IMR-90 (cell line): ENCODE results near the gene GALNT7. TPM values are rescaled to one million over a fixed set of nuclear protein-coding genes. Genes with fewer than 3 reads are reported as not detected.

ENCODE experiments used
- ATAC-seq: fragments of 200-7000 bp; cut with Tn5 transposase; 2 replicates; pipeline ENCODE4 v1.9.1; 2020; ENCODE audit warnings: low read depth, mild to moderate bottlenecking, moderate library complexity
- BruUV-seq: library from RNA; stranded (reverse); fragments of 400-500 nt; replicated peaks from 2 replicates; lab custom pipeline; 2021; lab: Mats Ljungman, UMichigan
- CTCF ChIA-PET: fragments of 300-600 bp; formaldehyde crosslinking; extraction: SDS; loops from one replicate; lab custom pipeline; 2021; ENCODE audit warnings: antibody characterized with exemption; lab: Yijun Ruan, JAX
- POLR2A ChIA-PET: fragments of 300-600 bp; sonication (Branson Sonifier 250); formaldehyde crosslinking; loops from one replicate; lab custom pipeline; 2022; ENCODE audit warnings: antibody characterized with exemption; ENCODE audit not compliant: unreplicated experiment; lab: Charles Lee
- DNase-seq: peaks from one replicate; pipeline ENCODE4 v3.0.0; 2013
- H2AFZ ChIP-seq: replicated peaks from 2 replicates; pipeline ENCODE3; 2013; ENCODE audit warnings: low read length, mild to moderate bottlenecking; ENCODE audit not compliant: poor library complexity
- H2AK5ac ChIP-seq: 2 replicates; pipeline ENCODE4 v1.6.1; 2013; ENCODE audit warnings: low read depth, low read length, inconsistent platforms
- H2AK9ac ChIP-seq: replicated peaks from 2 replicates; pipeline ENCODE3; 2013; ENCODE audit warnings: mild to moderate bottlenecking, low read depth, low read length, moderate library complexity; ENCODE audit not compliant: poor library complexity
- H2BK120ac ChIP-seq: 2 replicates; pipeline ENCODE4 v1.6.1; 2013; ENCODE audit warnings: low read depth, low read length, inconsistent platforms
- H2BK15ac ChIP-seq: 3 replicates; pipeline ENCODE4 v1.6.1; 2013; ENCODE audit warnings: low read depth, low read length, inconsistent platforms
- H2BK20ac ChIP-seq: 2 replicates; pipeline ENCODE4 v1.6.1; 2013; ENCODE audit warnings: low read depth, mild to moderate bottlenecking, inconsistent platforms, low read length, moderate library complexity
- H2BK5ac ChIP-seq: 2 replicates; pipeline ENCODE4 v1.6.1; 2013; ENCODE audit warnings: mild to moderate bottlenecking, low read depth, low read length, inconsistent platforms; ENCODE audit not compliant: poor library complexity, severe bottlenecking
- H3K14ac ChIP-seq: replicated peaks from 2 replicates; pipeline ENCODE4 v1.6.1; 2013; ENCODE audit warnings: low read depth, low read length, inconsistent platforms
- H3K18ac ChIP-seq: 2 replicates; pipeline ENCODE4 v1.6.1; 2013; ENCODE audit warnings: low read depth, low read length, control low read depth
- H3K23ac ChIP-seq: 2 replicates; pipeline ENCODE4 v1.6.1; 2013; ENCODE audit warnings: low read depth, low read length, inconsistent platforms
- H3K27ac ChIP-seq: 2 replicates; pipeline ENCODE4 v1.5.1; 2013; ENCODE audit warnings: mild to moderate bottlenecking, control low read depth, low read length; ENCODE audit not compliant: insufficient read depth
- H3K27me3 ChIP-seq: 2 replicates; pipeline ENCODE4 v1.6.1; 2013; ENCODE audit warnings: low read length; ENCODE audit not compliant: control insufficient read depth, insufficient read depth
- H3K36me3 ChIP-seq: 2 replicates; pipeline ENCODE4 v1.6.1; 2013; ENCODE audit warnings: low read length, mixed read lengths; ENCODE audit not compliant: control insufficient read depth, insufficient read depth
- H3K4ac ChIP-seq: 2 replicates; pipeline ENCODE4 v1.6.1; 2013; ENCODE audit warnings: low read depth, low read length, inconsistent platforms
- H3K4me1 ChIP-seq: 2 replicates; pipeline ENCODE4 v1.6.1; 2013; ENCODE audit warnings: low read length, mixed read lengths; ENCODE audit not compliant: control insufficient read depth, insufficient read depth
- H3K4me2 ChIP-seq: 2 replicates; pipeline ENCODE4 v1.6.1; 2013; ENCODE audit warnings: low read depth, mild to moderate bottlenecking, control low read depth, low read length, moderate library complexity
- H3K4me3 ChIP-seq: 2 replicates; pipeline ENCODE4 v1.5.1; 2013; ENCODE audit warnings: low read depth, mild to moderate bottlenecking, control low read depth, low read length, moderate library complexity; ENCODE audit not compliant: insufficient read depth
- H3K56ac ChIP-seq: 2 replicates; pipeline ENCODE4 v1.6.1; 2013; ENCODE audit warnings: low read length, inconsistent platforms; ENCODE audit not compliant: insufficient read depth; ENCODE audit errors: extremely low read depth
- H3K79me1 ChIP-seq, 2 experiments: 2 replicates each; pipeline ENCODE4 v1.6.1; 2013; ENCODE audit warnings: low read length in 2 of 2, inconsistent platforms in 1 of 2, low read depth in 1 of 2
- H3K9ac ChIP-seq: 2 replicates; pipeline ENCODE4 v1.6.1; 2013; ENCODE audit warnings: low read depth, low read length, control low read depth
- H3K9me1 ChIP-seq: 2 replicates; pipeline ENCODE4 v1.6.1; 2013; ENCODE audit warnings: low read length, inconsistent platforms; ENCODE audit not compliant: insufficient read depth
- H3K9me3 ChIP-seq: 2 replicates; pipeline ENCODE4 v1.6.1; 2013; ENCODE audit warnings: low read length; ENCODE audit not compliant: control insufficient read depth, insufficient read depth
- H4K20me1 ChIP-seq: 2 replicates; pipeline ENCODE4 v1.6.1; 2013; ENCODE audit warnings: low read length, inconsistent platforms; ENCODE audit not compliant: insufficient read depth
- H4K5ac ChIP-seq: 2 replicates; pipeline ENCODE4 v1.6.1; 2013; ENCODE audit warnings: mild to moderate bottlenecking, low read depth, low read length, control low read depth
- H4K8ac ChIP-seq, 2 experiments: 2 replicates each; pipeline ENCODE4 v1.6.1; 2013; ENCODE audit warnings: low read depth in 2 of 2, low read length in 2 of 2, control low read depth in 1 of 2, inconsistent platforms in 1 of 2
- H4K91ac ChIP-seq: 2 replicates; pipeline ENCODE4 v1.6.1; 2013; ENCODE audit warnings: low read depth, low read length, inconsistent platforms; ENCODE audit not compliant: insufficient read depth
- BHLHE40 ChIP-seq: fragments of 150-350 bp; IDR thresholded peaks from 2 replicates; pipeline ENCODE4 v1.6.1; 2016; ENCODE audit warnings: mild to moderate bottlenecking, low read depth, low read length
- CEBPB ChIP-seq: IDR thresholded peaks from 2 replicates; pipeline ENCODE4 v1.6.1; 2012; ENCODE audit warnings: low read depth, low read length, improper control_type of control experiment
- CHD1 ChIP-seq: IDR thresholded peaks from 2 replicates; pipeline ENCODE4 v1.6.1; 2012; ENCODE audit warnings: low read depth, low read length, improper control_type of control experiment
- FOS ChIP-seq: fragments of 150-350 bp; IDR thresholded peaks from 2 replicates; pipeline ENCODE4 v1.6.1; 2016; ENCODE audit warnings: low read depth, low read length
- MAFK ChIP-seq: IDR thresholded peaks from 2 replicates; pipeline ENCODE4 v1.6.1; 2012; ENCODE audit warnings: low read depth, low read length, improper control_type of control experiment
- MAZ ChIP-seq: IDR thresholded peaks from 2 replicates; pipeline ENCODE4 v1.6.1; 2012; ENCODE audit warnings: low read depth, mild to moderate bottlenecking, low read length, improper control_type of control experiment, moderate library complexity, borderline replicate concordance
- MXI1 ChIP-seq: IDR thresholded peaks from 2 replicates; pipeline ENCODE4 v1.6.1; 2012; ENCODE audit warnings: low read depth, mild to moderate bottlenecking, low read length, moderate library complexity, borderline replicate concordance
- NFE2L2 ChIP-seq: fragments of 150-350 bp; IDR thresholded peaks from 2 replicates; pipeline ENCODE4 v1.6.1; 2016; ENCODE audit warnings: low read depth, mild to moderate bottlenecking, low read length
- POLR2A ChIP-seq: IDR thresholded peaks from 2 replicates; pipeline ENCODE4 v1.6.1; 2012; ENCODE audit warnings: mild to moderate bottlenecking, low read depth, low read length
- RAD21 ChIP-seq: IDR thresholded peaks from 2 replicates; pipeline ENCODE4 v1.6.1; 2012; ENCODE audit warnings: low read length, improper control_type of control experiment
- RCOR1 ChIP-seq: IDR thresholded peaks from 2 replicates; pipeline ENCODE4 v1.6.1; 2012; ENCODE audit warnings: mild to moderate bottlenecking, low read length, improper control_type of control experiment; ENCODE audit not compliant: insufficient replicate concordance
- RFX5 ChIP-seq: IDR thresholded peaks from 2 replicates; pipeline ENCODE4 v1.8.0; 2012; ENCODE audit warnings: low read depth, mild to moderate bottlenecking, low read length, moderate library complexity
- SMC3 ChIP-seq: fragments of 150-350 bp; IDR thresholded peaks from 2 replicates; pipeline ENCODE4 v1.6.1; 2016; ENCODE audit warnings: low read depth, mild to moderate bottlenecking, antibody characterized with exemption, low read length, moderate library complexity
- dilution Hi-C: fragments of 300-500 bp; cut with HindIII; formaldehyde crosslinking; loops from one replicate; pipeline ENCODE4 v1.14.3; 2018; ENCODE audit warnings: low sequenced_read_pairs; ENCODE audit not compliant: unreplicated experiment
- in situ Hi-C: fragments of 300-500 bp; cut with MboI; formaldehyde crosslinking; loops from 3 replicates; pipeline ENCODE4 v1.14.3; 2019; ENCODE audit warnings: low sequenced_read_pairs, inconsistent platforms, mixed read lengths
- intact Hi-C: fragments of 100-400 bp; cut with micrococcal nuclease; formaldehyde crosslinking; loops from 2 replicates; pipeline ENCODE4 v1.10.0; 2022
- polyA plus RNA-seq, 3 experiments: library from polyadenylated mRNA; depleted of rRNA; stranded (reverse); fragments of >200 nt; gene quantifications; 2 replicates each; pipeline ENCODE4 v1.2.3, GENCODE V29; 2012; ENCODE audit warnings: low replicate concordance in 1 of 3
- total RNA-seq: library from RNA; depleted of rRNA; stranded (reverse); fragments of >200 nt; gene quantifications from 2 replicates; pipeline ENCODE4 v1.2.3, GENCODE V29; 2012
- TF ChIP-seq, protein P1 (sequence below): conservative IDR thresholded peaks from 2 replicates; pipeline ENCODE4 v1.5.1; 2012; ENCODE audit warnings: mild to moderate bottlenecking, low read depth, low read length, improper control_type of control experiment
- TF ChIP-seq, protein P2 (sequence below): fragments of 150-350 bp; IDR thresholded peaks from 2 replicates; pipeline ENCODE4 v1.6.1; 2016; ENCODE audit warnings: low read depth, mild to moderate bottlenecking, low read length, moderate library complexity, borderline replicate concordance
- TF ChIP-seq, protein P3 (sequence below): fragments of 150-350 bp; IDR thresholded peaks from 2 replicates; pipeline ENCODE4 v1.6.1; 2017; ENCODE audit warnings: mild to moderate bottlenecking, antibody characterized with exemption, low read length, low read depth

The GALNT7 gene
- total and polyA plus RNA-seq, 2 of the 4 experiments (the other 2 are of a cell fraction): 19.1 to 31.2 TPM

DNA sequence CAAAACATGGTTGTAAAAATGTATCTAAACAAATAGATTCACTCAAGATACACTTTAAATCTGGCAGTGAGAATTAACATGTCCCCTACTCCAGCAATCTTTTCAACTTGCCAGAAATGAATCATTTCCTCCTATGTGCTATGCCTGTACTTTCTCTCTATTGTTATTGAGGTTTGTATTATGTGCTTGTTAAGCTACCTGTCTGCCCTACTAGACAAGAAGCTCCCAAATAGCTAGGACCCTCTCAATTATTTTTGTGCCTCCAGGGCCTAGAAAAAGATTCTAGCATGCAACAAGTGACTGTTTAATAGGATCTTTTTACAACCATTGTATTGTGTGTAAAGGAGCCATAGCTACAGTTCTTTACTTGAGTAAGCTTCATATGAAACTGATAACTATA lies 198.7 kb downstream of the GALNT7 start:
- Histone ChIP-seq H2BK120ac (no peak overlapping the region), H2BK20ac (no peak overlapping the region), H4K91ac (no peak overlapping the region), H3K4me1 (no peaks in the 10 kb centered on the region; the same call in 1 of the 2 replicates), H2AK5ac (no peak overlapping the region), H3K56ac (no peak overlapping the region), H4K8ac (no peak overlapping the region), H3K9me1 (0 out of 2 replicates have a peak, but pooled peaks cover 5% of the 10 kb centered on the region), H3K14ac (no peak overlapping the region), H2BK5ac (no peak overlapping the region), H3K4ac (no peak overlapping the region), H3K9me3 (no peaks in the 10 kb centered on the region), H3K18ac (no peak overlapping the region), H2BK15ac (no peak overlapping the region), H3K4me3 (no peak overlapping the region), H3K36me3 (no peaks in the 10 kb centered on the region), H3K27ac (no peak overlapping the region), H3K9ac (no peak overlapping the region), H3K4me2 (no peak overlapping the region), H2AK9ac (no peak overlapping the region), H2AFZ (no peak overlapping the region), H4K5ac (no peak overlapping the region), H3K27me3 (no peaks in the 10 kb centered on the region), H3K79me1 (peaks cover 0 to 4% of the 10 kb centered on the region in 2 experiments; a peak in 1 of 4 replicates), H3K23ac (no peak overlapping the region), H4K20me1 (no peaks in the 10 kb centered on the region)
- peak; percentile 22 for DNase-seq
- in situ Hi-C loops: no loop called here
- no TSS peak for BruUV-seq
- ATAC-seq: no peak
- dilution Hi-C loops: no loop called here
- TF ChIP-seq POLR2A: no peak
- TF ChIP-seq MAZ: no peak
- TF ChIP-seq, protein P1, sequence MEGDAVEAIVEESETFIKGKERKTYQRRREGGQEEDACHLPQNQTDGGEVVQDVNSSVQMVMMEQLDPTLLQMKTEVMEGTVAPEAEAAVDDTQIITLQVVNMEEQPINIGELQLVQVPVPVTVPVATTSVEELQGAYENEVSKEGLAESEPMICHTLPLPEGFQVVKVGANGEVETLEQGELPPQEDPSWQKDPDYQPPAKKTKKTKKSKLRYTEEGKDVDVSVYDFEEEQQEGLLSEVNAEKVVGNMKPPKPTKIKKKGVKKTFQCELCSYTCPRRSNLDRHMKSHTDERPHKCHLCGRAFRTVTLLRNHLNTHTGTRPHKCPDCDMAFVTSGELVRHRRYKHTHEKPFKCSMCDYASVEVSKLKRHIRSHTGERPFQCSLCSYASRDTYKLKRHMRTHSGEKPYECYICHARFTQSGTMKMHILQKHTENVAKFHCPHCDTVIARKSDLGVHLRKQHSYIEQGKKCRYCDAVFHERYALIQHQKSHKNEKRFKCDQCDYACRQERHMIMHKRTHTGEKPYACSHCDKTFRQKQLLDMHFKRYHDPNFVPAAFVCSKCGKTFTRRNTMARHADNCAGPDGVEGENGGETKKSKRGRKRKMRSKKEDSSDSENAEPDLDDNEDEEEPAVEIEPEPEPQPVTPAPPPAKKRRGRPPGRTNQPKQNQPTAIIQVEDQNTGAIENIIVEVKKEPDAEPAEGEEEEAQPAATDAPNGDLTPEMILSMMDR: no peak
- TF ChIP-seq, protein P2, sequence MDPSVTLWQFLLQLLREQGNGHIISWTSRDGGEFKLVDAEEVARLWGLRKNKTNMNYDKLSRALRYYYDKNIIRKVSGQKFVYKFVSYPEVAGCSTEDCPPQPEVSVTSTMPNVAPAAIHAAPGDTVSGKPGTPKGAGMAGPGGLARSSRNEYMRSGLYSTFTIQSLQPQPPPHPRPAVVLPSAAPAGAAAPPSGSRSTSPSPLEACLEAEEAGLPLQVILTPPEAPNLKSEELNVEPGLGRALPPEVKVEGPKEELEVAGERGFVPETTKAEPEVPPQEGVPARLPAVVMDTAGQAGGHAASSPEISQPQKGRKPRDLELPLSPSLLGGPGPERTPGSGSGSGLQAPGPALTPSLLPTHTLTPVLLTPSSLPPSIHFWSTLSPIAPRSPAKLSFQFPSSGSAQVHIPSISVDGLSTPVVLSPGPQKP: no peak
- TF ChIP-seq, protein P3, sequence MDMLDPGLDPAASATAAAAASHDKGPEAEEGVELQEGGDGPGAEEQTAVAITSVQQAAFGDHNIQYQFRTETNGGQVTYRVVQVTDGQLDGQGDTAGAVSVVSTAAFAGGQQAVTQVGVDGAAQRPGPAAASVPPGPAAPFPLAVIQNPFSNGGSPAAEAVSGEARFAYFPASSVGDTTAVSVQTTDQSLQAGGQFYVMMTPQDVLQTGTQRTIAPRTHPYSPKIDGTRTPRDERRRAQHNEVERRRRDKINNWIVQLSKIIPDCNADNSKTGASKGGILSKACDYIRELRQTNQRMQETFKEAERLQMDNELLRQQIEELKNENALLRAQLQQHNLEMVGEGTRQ: no peak
- TF ChIP-seq SMC3: no peak
- no peak for TF ChIP-seq MXI1
- no peak for TF ChIP-seq FOS
- no peak for TF ChIP-seq RCOR1
- no peak for TF ChIP-seq RAD21
- TF ChIP-seq MAFK: no peak
- TF ChIP-seq CHD1: no peak
- no peak for TF ChIP-seq NFE2L2
- TF ChIP-seq BHLHE40: no peak
- no peak for TF ChIP-seq CEBPB
- TF ChIP-seq RFX5: no peak
- intact Hi-C loops: no loop called here
- CTCF ChIA-PET: interaction anchor here (1.3 kb wide), 1 partner anchor 10 kb away, joined by 3 read pairs; no protein-coding TSS in a partner anchor
- POLR2A ChIA-PET: no interaction called here
